Measurements from ENCODE around the gene PIEZO2. TPM values are rescaled to one million over a fixed set of nuclear protein-coding genes. Genes with fewer than 3 reads are reported as not detected.

PIEZO2 gene
- total RNA-seq, 1 donor from 2014 or later = 134 TPM

DNA sequence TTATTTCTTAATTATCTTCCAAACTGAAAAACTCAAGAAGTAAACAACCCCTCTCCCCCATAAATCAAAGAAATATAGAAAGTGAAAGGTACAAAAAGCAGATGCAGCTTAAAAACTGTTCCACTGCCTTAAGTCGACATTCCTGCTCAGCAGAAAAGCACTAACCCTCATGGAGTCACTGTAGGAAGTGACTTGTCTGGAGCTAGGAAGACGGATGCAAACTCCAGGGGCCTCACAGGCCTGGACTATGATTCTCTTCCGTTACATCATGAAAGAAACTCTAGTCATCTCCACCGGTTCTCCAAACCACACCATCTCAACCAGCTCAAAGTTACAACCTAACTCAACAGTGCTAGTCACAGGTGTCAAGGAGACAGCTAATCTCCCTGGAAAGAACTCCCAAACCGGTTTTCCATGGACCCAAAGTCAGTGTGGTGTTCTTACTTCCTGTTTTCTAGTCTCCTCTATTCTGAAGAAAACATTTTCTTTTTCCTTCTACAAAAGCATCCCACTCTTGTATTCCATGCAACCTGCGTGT is 128.4 kb downstream of the PIEZO2 start:
- H3K27me3 Mint-ChIP-seq (ENCODE audit: unreplicated experiment) = no peaks in the 10 kb centered on the region
- H3K27ac Mint-ChIP-seq (ENCODE audit: unreplicated experiment) = peak overlapping the region; percentile 58

GRCh38 chr18:11020161-11020853 is 129.1 kb downstream of the PIEZO2 start:
- no peaks in the 10 kb centered on the region for H3K9me3 Mint-ChIP-seq (ENCODE audit: unreplicated experiment)
- H3K4me3 Mint-ChIP-seq (ENCODE audit: unreplicated experiment) = no peak overlapping the region
- peaks cover 26% of the 10 kb centered on the region for H3K4me1 Mint-ChIP-seq (ENCODE audit: unreplicated experiment)
- TF ChIP-seq CTCF (IDR thresholded peaks at IDR 0.05) = no peak
- peak overlapping the region; percentile 58 for H3K27ac Mint-ChIP-seq (ENCODE audit: unreplicated experiment)
- no peaks in the 10 kb centered on the region for H3K27me3 Mint-ChIP-seq (ENCODE audit: unreplicated experiment)
- no peak for DNase-seq (ENCODE audit: extremely low spot score, unreplicated experiment)
- peaks cover 13% of the 10 kb centered on the region for H3K36me3 Mint-ChIP-seq (ENCODE audit: unreplicated experiment)

More for the DNA sequence above, 128.4 kb downstream of the PIEZO2 start:
- no peaks in the 10 kb centered on the region for H3K9me3 Mint-ChIP-seq (ENCODE audit: unreplicated experiment)
- H3K36me3 Mint-ChIP-seq (ENCODE audit: unreplicated experiment) = peaks cover 13% of the 10 kb centered on the region
- no peak overlapping the region for H3K4me3 Mint-ChIP-seq (ENCODE audit: unreplicated experiment)
- peaks cover 29% of the 10 kb centered on the region for H3K4me1 Mint-ChIP-seq (ENCODE audit: unreplicated experiment)
- no peak for DNase-seq (ENCODE audit: extremely low spot score, unreplicated experiment)
- TF ChIP-seq CTCF (IDR thresholded peaks at IDR 0.05) = no peak

DNA sequence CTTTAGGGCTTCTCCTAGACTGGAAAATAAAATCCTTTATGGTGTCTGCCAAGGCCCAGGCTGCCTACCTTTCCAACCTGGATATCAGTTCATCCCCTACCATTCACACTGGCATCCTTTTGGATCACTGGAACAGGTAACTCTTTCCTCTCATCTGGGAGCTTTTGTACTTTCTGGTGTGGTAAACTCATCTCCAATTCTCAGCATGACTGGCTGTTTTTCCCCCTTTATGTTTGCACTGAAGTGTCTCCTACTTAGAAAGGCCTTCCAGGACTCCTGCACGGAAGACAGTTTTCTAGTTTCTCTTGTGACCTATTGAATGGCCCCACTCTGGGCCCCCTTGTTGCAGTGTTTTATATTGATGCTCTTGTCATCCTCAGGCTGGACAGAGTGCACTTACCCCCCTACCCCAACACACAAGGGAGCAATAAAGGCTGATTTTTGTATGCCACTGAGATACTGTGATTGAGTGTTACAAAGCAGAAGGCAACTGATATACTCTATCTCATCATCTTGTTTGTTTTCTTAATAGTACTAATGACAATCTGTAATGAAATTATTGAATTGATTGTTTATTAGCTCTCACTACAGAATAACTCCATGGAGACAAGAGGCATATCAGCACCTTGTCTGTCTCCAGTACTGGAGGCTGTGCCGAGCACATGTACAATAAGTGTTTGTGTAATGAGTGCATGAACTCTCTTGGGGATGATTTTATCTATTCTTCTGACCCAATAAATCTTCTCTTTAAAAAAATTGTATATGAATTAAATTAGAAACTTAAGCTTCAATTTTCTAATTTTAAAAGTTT is 129.9 kb downstream of the PIEZO2 start:
- H3K9me3 Mint-ChIP-seq (ENCODE audit: unreplicated experiment) = no peaks in the 10 kb centered on the region
- DNase-seq (ENCODE audit: extremely low spot score, unreplicated experiment) = no peak
- no peak for TF ChIP-seq CTCF (IDR thresholded peaks at IDR 0.05)
- no peaks in the 10 kb centered on the region for H3K27me3 Mint-ChIP-seq (ENCODE audit: unreplicated experiment)
- H3K27ac Mint-ChIP-seq (ENCODE audit: unreplicated experiment) = no peak overlapping the region
- no peak overlapping the region for H3K4me3 Mint-ChIP-seq (ENCODE audit: unreplicated experiment)
- H3K4me1 Mint-ChIP-seq (ENCODE audit: unreplicated experiment) = peaks cover 21% of the 10 kb centered on the region
- H3K36me3 Mint-ChIP-seq (ENCODE audit: unreplicated experiment) = peaks cover 13% of the 10 kb centered on the region

DNA sequence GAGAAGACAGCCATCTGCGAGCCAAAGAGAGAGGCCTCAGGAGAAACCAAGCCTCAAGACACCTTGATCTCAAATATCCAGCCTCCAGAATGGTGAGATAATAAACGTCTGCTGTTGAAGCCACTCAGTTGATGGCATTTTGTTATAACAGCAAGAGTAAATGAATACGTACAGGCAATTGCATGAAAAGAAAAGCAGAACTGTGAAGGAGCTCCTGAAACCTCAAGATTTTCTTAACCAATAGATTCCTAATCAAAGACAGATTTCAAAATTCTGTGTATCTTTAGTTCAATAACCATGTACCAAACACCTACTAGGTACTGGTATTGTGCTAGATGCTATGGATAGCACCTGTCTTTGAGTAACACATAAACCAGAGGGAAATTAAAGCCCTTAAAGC is 139.5 kb downstream of the PIEZO2 start:
- Mint-ChIP-seq H3K4me1 (ENCODE audit: unreplicated experiment) (peaks cover 30% of the 10 kb centered on the region), H3K27me3 (ENCODE audit: unreplicated experiment) (no peaks in the 10 kb centered on the region), H3K27ac (ENCODE audit: unreplicated experiment) (peak overlapping the region; percentile 31), H3K4me3 (ENCODE audit: unreplicated experiment) (no peak overlapping the region), H3K36me3 (ENCODE audit: unreplicated experiment) (peaks cover 10% of the 10 kb centered on the region), H3K9me3 (ENCODE audit: unreplicated experiment) (no peaks in the 10 kb centered on the region)
- no peak for DNase-seq (ENCODE audit: extremely low spot score, unreplicated experiment)
- no peak for TF ChIP-seq CTCF (IDR thresholded peaks at IDR 0.05)

DNA sequence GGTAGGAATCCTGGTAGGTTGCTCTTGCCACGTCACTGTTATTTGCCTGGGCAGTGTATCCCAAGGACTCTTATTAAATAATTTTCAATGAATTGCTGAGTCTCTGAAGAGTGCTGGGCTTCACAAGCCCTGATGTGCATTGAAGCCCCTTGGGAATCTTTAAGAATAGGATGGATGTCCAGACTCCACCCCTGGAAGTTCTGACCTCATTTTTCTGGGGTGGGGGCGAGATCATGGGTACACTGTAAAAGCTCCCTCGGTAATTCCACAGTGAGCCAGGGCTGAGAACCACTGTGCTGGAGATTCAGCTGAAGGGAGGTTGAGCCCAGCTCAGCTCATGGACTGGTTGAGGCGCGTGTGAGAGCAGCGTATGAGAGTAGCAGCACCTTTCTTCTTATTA is 140.2 kb downstream of the PIEZO2 start:
- peaks cover 13% of the 10 kb centered on the region for H3K36me3 Mint-ChIP-seq (ENCODE audit: unreplicated experiment)
- H3K27ac Mint-ChIP-seq (ENCODE audit: unreplicated experiment) = peak overlapping the region; percentile 52
- no peak for DNase-seq (ENCODE audit: extremely low spot score, unreplicated experiment)
- H3K27me3 Mint-ChIP-seq (ENCODE audit: unreplicated experiment) = no peaks in the 10 kb centered on the region
- H3K9me3 Mint-ChIP-seq (ENCODE audit: unreplicated experiment) = no peaks in the 10 kb centered on the region
- H3K4me3 Mint-ChIP-seq (ENCODE audit: unreplicated experiment) = no peak overlapping the region
- TF ChIP-seq CTCF (IDR thresholded peaks at IDR 0.05) = no peak
- H3K4me1 Mint-ChIP-seq (ENCODE audit: unreplicated experiment) = peaks cover 37% of the 10 kb centered on the region
